Loucy (cell line): ENCODE data around the gene LBHD2.

Experiments used
- CTCF ChIP-seq: fragments of 200-600 bp; sonication (generic); conservative IDR thresholded peaks from 2 replicates; pipeline ENCODE4 v1.5.1; 2014; ENCODE audit warnings: mild to moderate bottlenecking, antibody characterized with exemption, low read length
- EZH2phosphoT487 ChIP-seq: fragments of 200-600 bp; IDR thresholded peaks from 2 replicates; pipeline ENCODE4 v1.6.1; 2018; ENCODE audit warnings: antibody characterized with exemption, mild to moderate bottlenecking, moderate library complexity, borderline replicate concordance

GRCh38 chr14:103059556-103059955 is 24.5 kb upstream of the LBHD2 start:
- TF ChIP-seq CTCF (no peak), EZH2phosphoT487 (no peak)
